Lower leg skin (tissue), 3 donors: ENCODE results near the gene DYNC1I1.

Experiments used
- CTCF ChIP-seq, 3 donors: fragments of 450-650 bp; IDR thresholded peaks; one replicate each; pipeline ENCODE4 v1.5.1; 2016; ENCODE audit warnings: antibody characterized with exemption in 3 of 3, mild to moderate bottlenecking in 3 of 3, moderate library complexity in 2 of 3
- POLR2A ChIP-seq, 2 donors: fragments of 450-650 bp; IDR thresholded peaks; one replicate each; pipeline ENCODE4 v1.6.1; 2016 to 2017; ENCODE audit warnings: antibody characterized with exemption in 2 of 2, mild to moderate bottlenecking in 1 of 2, moderate library complexity in 1 of 2

- TF ChIP-seq POLR2A (IDR thresholded peaks at IDR 0.05), result no peak
- TF ChIP-seq CTCF (IDR thresholded peaks at IDR 0.05), result no peak
Measured at GRCh38 chr7:96005271-96005670, 232.9 kb downstream of the DYNC1I1 start.
